GM12878 (cell line): Measurements from ENCODE around the gene HS6ST3. TPM values are rescaled to one million over a fixed set of nuclear protein-coding genes. Genes with fewer than 3 reads are reported as not detected.

Experiments used
- ATAC-seq: fragments of 200-7000 bp; cut with Tn5 transposase; 3 replicates; pipeline ENCODE4 v1.9.1; 2020; ENCODE audit warnings: mild to moderate bottlenecking, moderate library complexity
- BruUV-seq: library from RNA; stranded (reverse); fragments of 400-500 nt; replicated peaks from 2 replicates; lab custom pipeline; 2021; lab: Mats Ljungman, UMichigan
- CTCF ChIA-PET: fragments of 300-600 bp; sonication (Branson Sonifier 250); formaldehyde crosslinking; extraction: SDS; loops from one replicate; lab custom pipeline; 2021; ENCODE audit warnings: inconsistent platforms; lab: Yijun Ruan, JAX
- POLR2A ChIA-PET: fragments of 350-600 bp; formaldehyde crosslinking; extraction: SDS; loops from one replicate; lab custom pipeline; 2021; ENCODE audit warnings: inconsistent platforms; lab: Charles Lee
- RAD21 ChIA-PET: fragments of 300-600 bp; sonication (Branson Sonifier 250); formaldehyde crosslinking; loops from one replicate; lab custom pipeline; 2023; ENCODE audit warnings: antibody characterized with exemption; ENCODE audit not compliant: unreplicated experiment; lab: Charles Lee
- SMC1A ChIA-PET: fragments of 300-600 bp; sonication (Branson Sonifier 250); formaldehyde crosslinking; loops from one replicate; lab custom pipeline; 2023; ENCODE audit not compliant: unreplicated experiment, uncharacterized antibody; lab: Charles Lee
- DNase-seq: peaks from one replicate; pipeline ENCODE4 v3.0.0-alpha.2; 2011; ENCODE audit warnings: low read depth, low spot score
- FAIRE-seq: peaks from 3 replicates; lab custom pipeline; 2011; peaks lifted over from hg19 to GRCh38; lab: Jason Lieb, UNC
- H2AFZ ChIP-seq: 2 replicates; pipeline ENCODE4 v1.6.0; 2011; ENCODE audit warnings: low read depth, low read length, control low read depth; ENCODE audit not compliant: control insufficient read depth
- H3K27ac ChIP-seq: 2 replicates; pipeline ENCODE4 v1.5.1; 2011; ENCODE audit warnings: control low read depth; ENCODE audit not compliant: control insufficient read depth, insufficient read depth
- H3K27me3 ChIP-seq, 2 experiments: replicated peaks in 1 of 2; 2 replicates each; pipeline versions ENCODE4 v1.6.0 to v1.6.1; 2011; ENCODE audit warnings: low read length in 1 of 2; ENCODE audit not compliant: control insufficient read depth in 2 of 2, insufficient read depth in 2 of 2
- H3K36me3 ChIP-seq, 2 experiments: 2 replicates each; pipeline ENCODE4 v1.5.1; 2011; ENCODE audit warnings: low read length in 1 of 2; ENCODE audit not compliant: control insufficient read depth in 2 of 2, insufficient read depth in 2 of 2
- H3K4me1 ChIP-seq: 2 replicates; pipeline ENCODE4 v1.6.1; 2011; ENCODE audit warnings: mild to moderate bottlenecking, low read length, moderate library complexity, mixed read lengths; ENCODE audit not compliant: control insufficient read depth, insufficient read depth
- H3K4me2 ChIP-seq: 2 replicates; pipeline ENCODE4 v1.6.0; 2011; ENCODE audit warnings: control low read depth; ENCODE audit not compliant: control insufficient read depth, insufficient read depth
- H3K4me3 ChIP-seq: fragments of 200-600 bp; sonication (generic); 2 replicates; pipeline ENCODE4 v1.5.1; 2016
- H3K79me2 ChIP-seq: 2 replicates; pipeline ENCODE4 v1.6.0; 2011; ENCODE audit warnings: low read length; ENCODE audit not compliant: control insufficient read depth, insufficient read depth
- H3K9ac ChIP-seq: 2 replicates; pipeline ENCODE4 v1.8.0; 2011; ENCODE audit warnings: low read length, control low read depth, mixed read lengths; ENCODE audit not compliant: control insufficient read depth, insufficient read depth
- H3K9me3 ChIP-seq: replicated peaks from 3 replicates; pipeline ENCODE4 v1.5.1; 2011; ENCODE audit warnings: mild to moderate bottlenecking, low read length; ENCODE audit not compliant: control insufficient read depth, insufficient read depth
- H4K20me1 ChIP-seq: 2 replicates; pipeline ENCODE4 v1.6.0; 2011; ENCODE audit not compliant: control insufficient read depth, insufficient read depth
- ETV6 ChIP-seq, 2 experiments: fragments of 450-650 bp in 1 of 2; IDR thresholded peaks in 1 of 2; conservative IDR thresholded peaks in 1 of 2; 2 replicates each; pipeline ENCODE4 v1.6.1; 2014; ENCODE audit warnings: antibody characterized with exemption in 1 of 2, borderline replicate concordance in 1 of 2, low read depth in 1 of 2, mild to moderate bottlenecking in 1 of 2, moderate library complexity in 1 of 2
- IKZF1 ChIP-seq: fragments of 450-650 bp; conservative IDR thresholded peaks from 2 replicates; pipeline ENCODE4 v1.6.1; 2017; ENCODE audit warnings: antibody characterized with exemption, mild to moderate bottlenecking
- ZNF24 ChIP-seq: fragments of 450-650 bp; IDR thresholded peaks from 2 replicates; pipeline ENCODE4 v1.6.1; 2017; ENCODE audit warnings: antibody characterized with exemption, mild to moderate bottlenecking
- ZNF274 ChIP-seq: IDR thresholded peaks from one replicate; pipeline ENCODE4 v1.8.0; 2011; ENCODE audit not compliant: insufficient read length, insufficient read depth
- WGBS: methylation state at CpG from one replicate; pipeline ENCODE4 v1.1.6; 2016; ENCODE audit warnings: low lambda C conversion rate; ENCODE audit not compliant: insufficient replicate concordance, insufficient coverage; ENCODE audit errors: missing lambda C conversion rate; 5-methylcytosine and 5-hydroxymethylcytosine counted together
- in situ Hi-C: fragments of 300-500 bp; cut with MboI; formaldehyde crosslinking; loops from 9 replicates; pipeline ENCODE4 v1.14.3; 2018; ENCODE audit warnings: mixed read lengths
- intact Hi-C: fragments of 100-400 bp; cut with micrococcal nuclease; formaldehyde crosslinking; loops from one replicate; pipeline ENCODE4 v1.14.2; 2022; ENCODE audit not compliant: unreplicated experiment
- polyA plus RNA-seq, 11 experiments: library from polyadenylated mRNA; depleted of rRNA in 4 of 11; unstranded in 6 of 11; stranded (reverse) in 5 of 11; fragments of >200 nt; fragmentation: Nextera tagmentation in 4 of 11; fragmentation: Illumina TruSeq in 1 of 11; extraction: Ambion mirVana in 4 of 11; extraction: Trizol in 1 of 11; gene quantifications; 1 replicate in 1 of 11; 2 replicates in 10 of 11; pipeline versions ENCODE4 v1.2.1 to v1.2.3, GENCODE V29; 2011 to 2016; ENCODE audit warnings: inconsistent platforms in 2 of 11, missing spikeins in 2 of 11, low read depth in 1 of 11
- total RNA-seq, 4 experiments: library from RNA; depleted of rRNA in 3 of 4; stranded (reverse); fragments of >200 nt in 3 of 4; fragmentation: Illumina TruSeq in 1 of 4; extraction: Trizol in 1 of 4; gene quantifications; 2 replicates each; pipeline versions ENCODE4 v1.2.1 to v1.2.3, GENCODE V29; 2013 to 2021

Gene HS6ST3
- total and polyA plus RNA-seq, 10 of the 15 experiments (the other 5 are each of a cell fraction or from before 2014, with no cell fraction given): under 0.01 to 2.9 TPM; not detected in 8

DNA sequence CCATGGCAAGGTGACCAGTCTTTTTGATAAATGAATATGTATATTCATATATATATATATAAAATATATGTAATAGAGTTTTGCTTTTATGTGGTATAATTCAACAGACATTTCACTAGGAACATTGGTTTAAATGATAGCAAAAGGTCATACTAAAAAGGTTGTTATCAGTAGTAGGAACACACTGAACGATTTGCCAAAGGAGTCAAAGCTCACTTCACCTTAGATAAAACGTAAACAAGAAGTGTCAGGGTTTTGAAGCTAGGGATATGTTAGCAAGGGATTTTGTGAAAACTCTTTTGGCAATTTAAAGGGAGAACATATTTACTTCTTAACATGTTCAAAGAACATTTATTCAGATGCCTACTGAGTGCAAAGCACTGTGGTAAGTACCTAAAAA is 8.0 kb upstream of the HS6ST3 start (continued):
- no peak for TF ChIP-seq ZNF24
- TF ChIP-seq, all 136 proteins: peak for 0

DNA sequence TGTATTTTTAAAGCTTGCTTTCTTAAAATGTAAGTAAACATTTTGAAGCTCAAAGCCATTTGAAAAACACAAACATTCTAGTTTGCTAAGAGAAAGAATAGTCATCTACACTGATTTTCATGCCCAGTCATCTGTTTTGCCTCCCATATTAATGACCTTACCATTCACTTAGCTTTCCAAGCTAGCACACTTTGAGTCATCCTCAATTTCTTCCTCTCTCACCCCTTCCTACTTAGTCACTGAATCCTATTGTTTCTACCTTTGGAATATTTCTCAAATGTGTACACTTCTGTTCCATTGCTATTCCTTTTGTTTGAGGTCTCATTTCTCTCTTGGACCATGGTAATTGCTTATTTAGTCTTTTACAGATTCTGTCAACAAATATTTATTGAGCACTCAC is 7.3 kb upstream of the HS6ST3 start:
- H4K20me1 ChIP-seq: no peaks in the 10 kb centered on the region
- ChIA-PET RAD21 (interaction anchor here (1.1 kb wide), 1 partner anchor 63 kb away, joined by 3 read pairs; no protein-coding TSS in a partner anchor), POLR2A (no interaction called here), CTCF (interaction anchor here (1.1 kb wide), 1 partner anchor 56 kb away, joined by 3 read pairs; no protein-coding TSS in a partner anchor)
- DNase-seq (no peak), ATAC-seq (no peak), FAIRE-seq (no peak)
- H3K9ac ChIP-seq: no peak overlapping the region
- H3K79me2 ChIP-seq: no peaks in the 10 kb centered on the region
- H3K4me3 ChIP-seq: no peak overlapping the region
- no peaks in the 10 kb centered on the region; a peak in 2 of 4 replicates for H3K27me3 ChIP-seq
- no peak overlapping the region for H3K27ac ChIP-seq
- in situ Hi-C loops: no loop called here
- no peaks in the 10 kb centered on the region for H3K36me3 ChIP-seq
- H3K9me3 ChIP-seq: no peaks in the 10 kb centered on the region
- no peak overlapping the region for H3K4me2 ChIP-seq
- no peak for TF ChIP-seq ETV6 (conservative IDR thresholded peaks at IDR 0.05 in 1 of 2, IDR thresholded peaks at IDR 0.05 in 1 of 2; ENCODE audit: borderline replicate concordance in 1 of 2, low read depth in 1 of 2)
- TF ChIP-seq, all 136 proteins: peak for 0
- intact Hi-C loops: no loop called here
- no peaks in the 10 kb centered on the region for H3K4me1 ChIP-seq
- BruUV-seq: no TSS peak
- SMC1A ChIA-PET: interaction anchor here (1.8 kb wide), 1 partner anchor 63 kb away, joined by 3 read pairs; no protein-coding TSS in a partner anchor
- H2AFZ ChIP-seq: no peak overlapping the region

DNA sequence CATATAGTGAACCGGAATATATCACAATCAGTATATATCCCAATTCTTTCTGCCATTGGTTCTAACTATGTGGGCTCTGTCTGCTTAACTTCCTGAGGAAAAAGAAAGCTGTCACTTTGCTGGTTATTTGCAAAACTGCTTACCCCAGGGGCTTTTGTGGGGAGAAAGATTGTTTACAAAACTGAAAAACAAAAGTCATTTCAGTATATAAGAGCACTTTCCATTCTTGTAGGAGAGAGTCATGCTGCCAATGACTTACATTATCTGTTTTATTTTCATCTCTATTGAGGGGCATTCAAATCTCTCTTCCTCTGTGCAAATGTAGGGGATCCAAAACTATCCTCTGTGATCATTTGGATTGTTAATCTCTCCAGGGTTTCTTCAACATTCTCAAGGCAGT is 3.2 kb upstream of the HS6ST3 start:
- no peak overlapping the region for H3K9ac ChIP-seq
- no peaks in the 10 kb centered on the region for H3K79me2 ChIP-seq
- 46% methylated on average over 1 of the region's 1 CpG for WGBS
- ChIA-PET SMC1A (interaction anchor here (1.3 kb wide), 1 partner anchor 10 kb away, joined by 4 read pairs; no protein-coding TSS in a partner anchor), RAD21 (interaction anchor here (0.9 kb wide), 1 partner anchor 67 kb away, joined by 3 read pairs; no protein-coding TSS in a partner anchor), POLR2A (interaction anchor here (0.5 kb wide), 1 partner anchor 637 kb away, joined by 4 read pairs; no protein-coding TSS in a partner anchor), CTCF (interaction anchor here (1.0 to 1.8 kb wide), 3 partner anchors 9 to 67 kb away, joined by 3 to 4 read pairs (median 4); no protein-coding TSS in a partner anchor)
- H4K20me1 ChIP-seq: no peaks in the 10 kb centered on the region
- intact Hi-C loops: no loop called here
- FAIRE-seq (no peak), ATAC-seq (no peak), DNase-seq (no peak)
- BruUV-seq: no TSS peak
- H3K27ac ChIP-seq: no peak overlapping the region
- peaks cover 11 to 13% of the 10 kb centered on the region in 2 experiments for H3K27me3 ChIP-seq
- no peaks in the 10 kb centered on the region for H3K4me1 ChIP-seq
- no peak overlapping the region for H3K4me2 ChIP-seq
- H2AFZ ChIP-seq: no peak overlapping the region
- in situ Hi-C loops: no loop called here
- H3K4me3 ChIP-seq: no peak overlapping the region
- H3K9me3 ChIP-seq: no peaks in the 10 kb centered on the region
- H3K36me3 ChIP-seq: no peaks in the 10 kb centered on the region
- TF ChIP-seq IKZF1: no peak
- no peak for TF ChIP-seq ZNF274
